Measurements from ENCODE around the gene PARD6G.
"Not testable (repeated sequence)": the region's sequence is repeated elsewhere in the genome, so short reads cannot be mapped to it uniquely, and the experiment has no call there.

The PARD6G gene

GRCh38 chr18:80247393-80247841 is at the start of gene PARD6G:
Gene PARD6G, minus strand, starts transcription at chr18:80247514. Its CDS starts 166 bp downstream, at chr18:80247348.
- ATAC-seq = peak; percentile 83

GRCh38 chr18:80262241-80263033 is 15.1 kb upstream of the PARD6G start:
- not testable (repeated sequence) for ATAC-seq

More at GRCh38 chr18:80247393-80247841, at the start of gene PARD6G:
- no peak for TF ChIP-seq CSDC2 (CRISPR knock-in tag; IDR thresholded peaks at IDR 0.05)
- TF ChIP-seq ZFP3 (CRISPR knock-in tag; IDR thresholded peaks at IDR 0.05) = no peak
- TF ChIP-seq CSRNP3 (CRISPR knock-in tag; IDR thresholded peaks at IDR 0.05) = no peak
- TF ChIP-seq ZNF70 (CRISPR knock-in tag; IDR thresholded peaks at IDR 0.05) = no peak
- TF ChIP-seq RARB (CRISPR knock-in tag; IDR thresholded peaks at IDR 0.05) = no peak
- TF ChIP-seq ZNF8 (CRISPR knock-in tag; IDR thresholded peaks at IDR 0.05) = no peak
- TF ChIP-seq ZFP30 (CRISPR knock-in tag; IDR thresholded peaks at IDR 0.05) = no peak
- TF ChIP-seq OSR1 (CRISPR knock-in tag; IDR thresholded peaks at IDR 0.05) = no peak
- TF ChIP-seq ZC3H10 (CRISPR knock-in tag; IDR thresholded peaks at IDR 0.05) = no peak
- TF ChIP-seq TOX (CRISPR knock-in tag; IDR thresholded peaks at IDR 0.05; ENCODE audit: borderline replicate concordance) = no peak
- no peak for TF ChIP-seq PPARA (CRISPR knock-in tag; IDR thresholded peaks at IDR 0.05; ENCODE audit: borderline replicate concordance)

- no peak for ATAC-seq
- no peak for TF ChIP-seq ISL1 (CRISPR knock-in tag; IDR thresholded peaks at IDR 0.05)
- TF ChIP-seq GLIS3 (CRISPR knock-in tag; IDR thresholded peaks at IDR 0.05) = no peak
- TF ChIP-seq ZC3H10 (CRISPR knock-in tag; IDR thresholded peaks at IDR 0.05) = no peak
- TF ChIP-seq SNAI2 (CRISPR knock-in tag; IDR thresholded peaks at IDR 0.05) = no peak
- TF ChIP-seq TOX (CRISPR knock-in tag; IDR thresholded peaks at IDR 0.05; ENCODE audit: borderline replicate concordance) = no peak
- no peak for TF ChIP-seq ZFP30 (CRISPR knock-in tag; IDR thresholded peaks at IDR 0.05)
- no peak for TF ChIP-seq ESRRG (CRISPR knock-in tag; IDR thresholded peaks at IDR 0.05)
These were observed 12.3 kb upstream of the PARD6G start for GRCh38 chr18:80259610-80260009.

- TF ChIP-seq TCF4 (CRISPR knock-in tag; IDR thresholded peaks at IDR 0.05; ENCODE audit: borderline replicate concordance) (no peak), OSR1 (CRISPR knock-in tag; IDR thresholded peaks at IDR 0.05) (no peak), ZFP3 (CRISPR knock-in tag; IDR thresholded peaks at IDR 0.05) (no peak), ZC3H10 (CRISPR knock-in tag; IDR thresholded peaks at IDR 0.05) (no peak), PATZ1 (CRISPR knock-in tag; IDR thresholded peaks at IDR 0.05; ENCODE audit: borderline replicate concordance) (no peak), TSHZ2 (CRISPR knock-in tag; IDR thresholded peaks at IDR 0.05) (no peak), BACH2 (CRISPR knock-in tag; IDR thresholded peaks at IDR 0.05; ENCODE audit: borderline replicate concordance) (no peak), ZFP30 (CRISPR knock-in tag; IDR thresholded peaks at IDR 0.05) (no peak), ESRRG (CRISPR knock-in tag; IDR thresholded peaks at IDR 0.05) (no peak), RARB (CRISPR knock-in tag; IDR thresholded peaks at IDR 0.05) (no peak), CSDC2 (CRISPR knock-in tag; IDR thresholded peaks at IDR 0.05) (no peak), PPARA (CRISPR knock-in tag; IDR thresholded peaks at IDR 0.05; ENCODE audit: borderline replicate concordance) (no peak), SNAI2 (CRISPR knock-in tag; IDR thresholded peaks at IDR 0.05) (no peak), ZNF565 (CRISPR knock-in tag; conservative IDR thresholded peaks at IDR 0.05; ENCODE audit: low read depth) (no peak), GLIS3 (CRISPR knock-in tag; IDR thresholded peaks at IDR 0.05) (no peak)
- ATAC-seq = peak; percentile 48; the same call in 2 of the 3 replicates
These were observed 11.3 kb upstream of the PARD6G start for GRCh38 chr18:80258640-80259039.

- ATAC-seq = peak; percentile 86
These were observed 10.5 kb upstream of the PARD6G start for GRCh38 chr18:80257579-80258543.
